Esophagus squamous epithelium (tissue), 4 donors: ENCODE results near the gene RGS10.

Experiments used
- CTCF ChIP-seq, 6 experiments: fragments of 450-650 bp in 4 of 6; fragments of 200-600 bp in 2 of 6; sonication (generic) in 2 of 6; IDR thresholded peaks; one replicate each; pipeline ENCODE4 v1.5.1; 2016 to 2019; ENCODE audit warnings: antibody characterized with exemption in 6 of 6, mild to moderate bottlenecking in 4 of 6, moderate library complexity in 4 of 6
- POLR2A ChIP-seq, 4 donors: fragments of 450-650 bp; IDR thresholded peaks; one replicate each; pipeline ENCODE4 v1.6.1; 2017; ENCODE audit warnings: antibody characterized with exemption in 4 of 4, mild to moderate bottlenecking in 4 of 4, moderate library complexity in 3 of 4

- TF ChIP-seq POLR2A (IDR thresholded peaks at IDR 0.05) (no peak), CTCF (IDR thresholded peaks at IDR 0.05) (no peak)
These were observed 86.7 kb downstream of the RGS10 start for GRCh38 chr10:119455609-119456434.
